NCI-H1694 treated with DMSO at 0.1 percent for 48 hours (cell line): ENCODE results near the gene LAMA5.
A peak's percentile ranks its signal among the peaks of the same experiment; 100 is the strongest.

ENCODE experiments used
- DNase-seq: peaks from one replicate; lab custom pipeline; 2025; lab: John Stamatoyannopoulos, UW

The LAMA5 gene

DNA sequence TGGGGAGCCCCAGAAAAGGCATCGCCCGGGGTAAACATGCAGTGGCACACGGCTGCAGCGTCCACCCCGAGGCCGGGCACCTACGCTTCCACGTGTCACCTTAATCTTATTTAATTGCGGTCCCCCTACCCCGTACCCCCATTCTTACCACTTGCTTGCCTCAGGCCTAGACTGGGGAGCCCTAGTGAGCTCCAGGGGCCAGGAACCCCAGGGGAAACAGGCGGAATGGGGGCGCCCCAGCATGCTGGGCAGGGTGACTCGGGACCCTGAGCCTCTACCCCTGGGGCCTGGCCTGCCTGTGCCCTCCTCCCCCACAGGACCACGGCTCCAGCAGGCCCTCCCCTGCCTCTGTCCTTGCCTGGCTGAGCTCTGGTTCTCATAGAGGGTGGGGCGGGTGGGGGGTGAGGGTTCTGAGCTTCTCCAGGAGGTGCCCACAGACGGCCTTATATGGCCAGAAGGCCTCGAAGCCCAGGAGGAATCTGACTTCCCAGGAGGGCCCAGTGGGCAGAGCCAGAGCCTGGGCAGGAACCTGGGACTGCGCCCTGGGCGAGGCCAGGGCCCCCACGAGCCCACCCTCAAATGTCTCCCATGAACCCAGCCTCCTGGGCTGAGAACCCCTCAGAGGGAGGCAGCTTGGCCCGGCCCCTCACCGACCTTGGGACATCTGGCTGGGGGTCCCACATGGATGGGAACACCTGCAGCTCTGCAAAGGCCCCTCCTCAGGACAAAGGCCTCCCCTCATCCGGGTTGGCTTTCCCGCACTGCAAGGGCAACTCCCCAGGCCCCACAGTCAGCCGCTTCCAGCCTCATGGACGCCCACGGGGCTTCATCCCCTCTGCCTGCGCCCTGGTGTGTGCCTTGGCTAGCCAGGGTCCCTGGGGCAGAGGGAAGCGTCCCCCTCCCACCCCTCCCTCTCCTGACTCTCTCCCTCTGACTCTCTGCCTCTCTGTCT lies 5.2 kb upstream of the LAMA5 start:
- DNase-seq: no peak

DNA sequence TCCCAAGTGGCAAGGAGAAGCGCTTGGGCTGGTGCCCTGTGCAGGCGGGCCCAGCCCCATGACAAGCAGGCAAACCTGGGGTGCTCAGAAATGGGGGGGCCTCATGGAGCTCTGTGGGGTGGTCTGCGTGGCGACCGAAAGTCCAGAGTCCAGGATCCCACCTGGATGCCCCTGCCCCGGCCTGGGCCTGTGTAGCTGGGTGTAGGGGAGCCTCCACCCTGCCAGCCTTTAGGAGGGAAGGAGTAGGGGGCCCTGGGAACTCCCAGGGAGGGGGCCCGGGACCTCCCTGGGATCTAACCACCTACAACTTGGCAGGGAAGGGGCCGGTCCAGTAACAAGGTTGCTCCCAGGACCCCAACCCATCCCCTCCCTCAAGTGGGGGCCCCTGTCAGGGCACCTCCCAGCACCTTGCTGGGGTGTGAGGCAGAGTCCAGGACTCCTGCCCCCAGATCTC lies 4.5 kb upstream of the LAMA5 start:
- DNase-seq: no peak

DNA sequence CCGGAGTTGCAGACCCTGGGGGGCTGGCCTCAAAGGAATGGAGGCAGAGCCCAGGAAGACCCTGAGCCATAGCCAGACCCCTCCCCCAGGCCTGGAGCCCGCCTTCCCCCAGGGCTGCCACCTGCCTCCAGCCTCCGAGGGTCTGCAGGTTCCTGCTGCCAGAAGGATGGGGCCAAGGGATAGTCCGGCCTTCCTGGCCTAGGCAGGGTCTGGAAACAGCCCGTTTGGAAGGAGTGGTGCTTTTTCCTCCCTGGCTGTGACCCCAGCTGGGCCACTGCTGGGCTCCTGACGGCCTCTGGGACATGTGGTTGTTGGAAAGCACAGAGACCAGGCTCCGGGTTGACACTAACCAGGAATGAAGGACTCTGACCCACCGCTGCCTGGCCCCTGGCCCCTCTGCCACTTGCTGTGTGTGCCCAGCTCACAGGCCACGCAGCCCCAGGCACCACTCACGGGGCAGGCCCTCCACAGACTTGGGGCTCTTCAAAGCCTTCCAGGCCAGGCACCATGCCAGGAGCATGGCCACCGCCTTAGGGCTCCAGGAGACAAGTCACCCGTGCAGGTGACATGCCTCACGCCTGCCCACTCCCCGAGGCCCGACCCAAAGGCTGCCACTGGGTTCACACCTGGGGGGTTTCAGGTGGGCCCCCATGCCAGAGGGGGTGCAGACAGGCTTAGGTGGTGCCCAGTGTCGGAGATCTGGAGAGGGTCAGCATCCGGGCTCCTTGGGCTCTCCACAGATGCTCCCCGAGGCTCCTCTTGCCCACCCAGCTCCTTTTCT lies 3.9 kb upstream of the LAMA5 start:
- DNase-seq: no peak

DNA sequence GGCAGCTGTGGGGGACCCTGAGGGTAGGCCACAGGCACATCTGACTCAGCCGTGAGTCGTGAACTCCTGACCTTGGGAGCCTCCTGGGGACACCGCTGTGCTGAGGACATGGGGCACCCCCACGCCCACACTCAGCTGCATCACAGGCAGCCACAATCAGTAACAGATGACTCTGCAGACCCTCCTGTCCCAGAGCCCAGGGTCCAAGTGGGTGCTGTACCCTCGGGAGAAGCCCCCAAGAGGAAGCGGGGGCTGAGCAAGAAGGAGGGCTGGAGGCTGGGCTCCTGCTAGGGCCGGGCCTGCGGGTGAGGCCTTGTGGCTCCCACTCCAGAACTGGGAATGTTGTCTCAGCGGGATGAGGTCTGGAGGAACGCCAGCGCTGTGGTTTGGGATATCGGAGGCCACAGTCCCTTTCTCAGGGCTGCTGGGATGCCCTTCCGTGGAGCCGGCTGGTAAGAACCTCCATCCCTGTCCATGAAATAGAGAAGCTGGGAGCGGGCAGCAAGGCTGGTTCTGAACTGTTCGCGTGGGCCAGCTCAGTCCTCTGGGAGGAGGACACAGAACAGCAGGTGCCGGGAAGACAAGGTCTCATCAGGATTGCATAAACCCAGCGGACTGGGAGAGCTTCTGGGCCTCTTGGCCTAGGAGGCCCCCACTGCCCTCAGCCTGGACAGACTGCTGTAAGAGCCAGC lies 3.1 kb upstream of the LAMA5 start:
- no peak for DNase-seq

DNA sequence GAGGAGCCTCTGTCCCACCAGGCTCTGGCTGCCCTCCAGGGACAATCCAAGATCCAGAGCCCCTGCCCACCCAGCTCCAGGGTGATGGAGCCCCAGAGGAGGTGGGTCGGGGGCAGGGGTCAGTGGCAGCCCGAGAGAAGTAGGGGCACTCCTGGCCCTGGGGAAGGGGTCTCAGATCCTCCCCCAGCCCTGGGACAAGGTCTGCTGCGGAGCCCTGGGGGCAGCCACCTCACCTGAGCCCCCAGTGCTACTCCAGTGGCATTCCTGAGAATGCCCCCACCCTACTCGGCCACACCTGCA lies 2.7 kb upstream of the LAMA5 start:
- DNase-seq: no peak

DNA sequence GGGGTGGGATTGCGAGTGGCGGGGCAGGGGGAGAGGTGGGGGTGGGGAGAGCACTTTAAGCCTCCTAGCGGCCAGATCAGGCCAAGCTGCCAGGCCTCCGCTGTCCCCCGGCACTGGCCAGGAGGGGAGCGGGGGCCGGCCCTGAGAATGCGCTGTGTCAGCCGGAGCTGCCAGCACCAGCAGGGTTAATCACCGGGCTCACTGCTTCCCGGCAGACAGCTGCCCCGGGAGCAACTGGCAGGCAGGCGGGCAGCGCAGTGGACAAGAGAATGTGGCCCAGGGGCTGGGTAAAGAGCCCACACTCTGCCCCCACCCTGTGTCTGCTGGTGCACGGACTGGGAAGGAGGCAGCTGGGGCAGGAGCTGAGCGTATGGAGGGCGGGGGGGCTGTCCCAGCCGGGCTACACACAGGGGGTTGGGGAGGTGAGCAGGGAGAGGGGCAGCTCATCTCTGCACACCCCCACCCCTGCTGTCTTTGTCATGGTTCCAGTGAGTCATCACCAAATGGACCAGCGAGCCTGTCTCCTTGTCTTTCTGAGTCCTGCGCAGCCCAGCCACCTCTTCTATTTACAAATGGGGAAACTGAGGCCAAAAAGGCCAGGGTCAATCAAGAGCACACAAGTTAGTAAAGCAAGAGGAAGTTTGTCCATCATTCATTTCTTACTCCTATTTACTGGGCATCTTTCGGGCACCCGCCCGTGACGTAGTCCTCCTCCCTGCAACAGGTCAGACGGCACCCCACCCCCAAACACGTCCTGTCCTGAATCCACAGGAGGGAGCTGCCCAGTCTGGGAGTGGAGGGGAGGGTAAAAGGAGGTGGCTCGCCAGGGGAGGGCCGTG lies 2.1 kb upstream of the LAMA5 start:
- no peak for DNase-seq

DNA sequence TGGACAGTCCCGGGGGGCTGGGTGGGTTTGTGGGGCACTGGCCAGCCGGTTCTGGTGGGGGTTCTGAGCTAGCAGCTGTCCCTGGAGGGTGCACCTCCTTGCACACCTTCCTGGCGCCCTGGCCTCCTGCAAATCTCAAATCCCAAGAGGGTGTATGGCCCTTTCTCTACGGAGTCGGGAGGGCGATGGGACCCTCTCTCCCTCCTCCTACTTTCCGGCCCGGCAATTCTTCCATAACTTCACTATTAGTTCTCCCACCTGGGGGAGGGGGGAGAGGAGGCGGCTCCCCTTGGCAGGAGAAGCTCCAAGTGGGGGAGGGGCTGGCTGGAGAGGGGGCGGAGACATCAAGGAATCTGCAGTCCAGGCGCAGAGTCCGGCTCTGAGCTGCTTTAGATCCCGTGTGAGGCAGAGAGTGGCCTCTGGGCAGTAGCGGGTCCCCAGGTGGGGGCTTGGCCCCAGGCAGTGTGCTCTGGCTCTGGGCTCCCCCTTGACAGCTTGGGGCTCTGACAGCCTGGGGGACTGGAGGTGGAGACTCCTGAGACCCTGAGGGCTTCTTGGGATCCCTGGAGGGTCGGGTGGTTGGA lies 1.4 kb upstream of the LAMA5 start:
- DNase-seq: no peak

DNA sequence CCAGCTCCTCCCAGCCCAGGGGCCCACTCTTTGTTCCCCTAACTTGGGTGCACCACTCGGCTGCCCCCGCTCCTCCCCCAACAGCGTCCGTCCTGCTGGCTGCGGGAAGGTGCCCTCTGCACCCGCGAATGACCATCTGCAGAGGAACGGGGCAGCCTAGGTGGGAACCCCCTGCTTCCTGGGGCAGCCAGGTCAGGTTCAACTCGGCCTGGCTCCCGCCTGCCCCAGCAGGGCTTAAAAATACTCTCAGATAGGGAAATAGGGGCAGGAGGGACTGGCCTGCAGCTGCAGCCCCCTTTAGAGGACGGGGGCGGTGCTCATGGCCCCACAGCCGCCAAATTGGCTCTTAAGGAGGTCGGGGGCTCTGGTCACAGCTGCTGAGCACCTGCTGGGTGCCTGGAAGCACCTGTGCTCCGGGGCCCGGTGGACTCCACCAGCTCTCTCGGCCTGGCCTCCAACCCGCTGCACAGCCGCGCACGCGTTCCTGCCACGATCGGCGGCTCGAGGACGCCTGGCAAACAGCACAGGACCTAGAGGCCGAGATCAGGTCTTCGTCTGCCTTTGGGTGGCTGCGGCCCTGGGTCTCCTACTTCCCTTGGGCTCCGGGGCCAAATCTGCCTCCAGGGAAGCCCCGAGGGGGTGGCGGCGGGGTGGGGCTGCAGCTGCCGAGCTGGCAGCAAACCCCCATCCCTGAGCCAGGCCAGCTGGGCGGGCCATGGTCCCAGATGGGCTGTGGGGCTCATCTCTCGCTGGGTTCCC lies 700 bp upstream of the LAMA5 start:
- peak; percentile 44 for DNase-seq

DNA sequence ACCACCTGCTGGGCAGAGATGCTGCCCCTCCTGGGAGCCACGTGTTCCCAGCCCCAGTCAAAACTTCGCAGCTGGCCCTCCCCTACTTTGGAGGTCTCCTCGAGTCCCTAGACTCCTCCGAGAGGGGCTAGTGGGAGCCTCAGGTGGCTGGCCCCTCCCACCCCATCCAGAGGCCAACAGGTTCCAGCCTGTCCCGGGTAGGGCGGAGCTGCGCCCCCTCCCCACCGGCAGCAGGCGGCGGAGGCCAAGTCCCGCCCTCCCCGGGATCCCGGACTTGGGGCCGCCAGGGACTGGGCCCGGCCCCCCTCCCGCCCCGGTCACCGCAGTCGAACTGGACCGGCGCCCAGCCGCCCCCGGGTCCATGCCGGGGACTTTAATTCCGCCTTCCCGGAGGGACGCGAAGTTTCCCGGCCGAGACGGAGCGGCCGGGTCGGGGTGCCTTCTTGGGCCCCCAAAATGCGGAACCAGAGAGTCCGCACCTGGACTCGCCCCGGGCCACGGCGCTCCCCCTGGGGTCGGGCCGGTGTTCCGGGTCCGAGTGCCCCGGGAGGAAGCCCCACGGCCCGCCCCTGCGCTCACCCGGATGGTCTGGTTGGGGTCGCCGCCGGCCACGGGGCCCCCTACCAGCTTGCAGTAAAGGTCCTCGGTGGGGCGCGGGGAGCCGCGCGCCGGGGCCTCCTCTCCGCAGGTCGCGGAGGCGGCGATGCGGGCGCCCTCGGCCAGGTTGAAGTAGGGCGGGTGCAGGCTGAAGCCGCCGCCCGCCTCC lies 559 bp downstream of the LAMA5 start:
- no peak for DNase-seq

DNA sequence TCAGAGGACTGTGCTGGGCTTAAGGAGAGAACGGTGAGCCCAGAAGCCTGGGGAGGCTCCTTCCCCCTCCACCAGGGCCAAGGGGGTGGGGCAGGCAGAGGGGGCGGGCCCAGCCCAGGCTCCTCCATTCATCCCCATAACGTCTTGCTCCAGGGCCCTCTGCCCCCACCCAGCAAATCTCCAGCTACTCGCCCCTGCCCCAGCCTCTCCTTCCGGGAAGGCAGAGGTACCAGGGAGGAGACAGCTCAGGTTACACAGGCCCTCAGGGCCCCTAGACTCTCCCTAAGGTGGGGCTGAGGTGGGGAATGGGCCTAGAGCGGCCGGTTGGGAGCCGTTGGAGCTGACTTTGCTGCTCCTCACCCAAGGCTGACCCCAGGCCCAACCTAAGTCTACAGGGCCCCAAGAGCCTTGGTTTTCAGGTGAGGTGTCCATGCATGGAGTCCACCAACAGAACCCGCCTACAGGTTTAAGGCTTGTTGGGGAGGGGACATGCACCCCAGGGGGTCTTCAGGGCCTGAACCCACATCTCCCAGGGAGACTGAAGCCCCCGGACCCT lies 1.2 kb downstream of the LAMA5 start:
- DNase-seq: no peak

DNA sequence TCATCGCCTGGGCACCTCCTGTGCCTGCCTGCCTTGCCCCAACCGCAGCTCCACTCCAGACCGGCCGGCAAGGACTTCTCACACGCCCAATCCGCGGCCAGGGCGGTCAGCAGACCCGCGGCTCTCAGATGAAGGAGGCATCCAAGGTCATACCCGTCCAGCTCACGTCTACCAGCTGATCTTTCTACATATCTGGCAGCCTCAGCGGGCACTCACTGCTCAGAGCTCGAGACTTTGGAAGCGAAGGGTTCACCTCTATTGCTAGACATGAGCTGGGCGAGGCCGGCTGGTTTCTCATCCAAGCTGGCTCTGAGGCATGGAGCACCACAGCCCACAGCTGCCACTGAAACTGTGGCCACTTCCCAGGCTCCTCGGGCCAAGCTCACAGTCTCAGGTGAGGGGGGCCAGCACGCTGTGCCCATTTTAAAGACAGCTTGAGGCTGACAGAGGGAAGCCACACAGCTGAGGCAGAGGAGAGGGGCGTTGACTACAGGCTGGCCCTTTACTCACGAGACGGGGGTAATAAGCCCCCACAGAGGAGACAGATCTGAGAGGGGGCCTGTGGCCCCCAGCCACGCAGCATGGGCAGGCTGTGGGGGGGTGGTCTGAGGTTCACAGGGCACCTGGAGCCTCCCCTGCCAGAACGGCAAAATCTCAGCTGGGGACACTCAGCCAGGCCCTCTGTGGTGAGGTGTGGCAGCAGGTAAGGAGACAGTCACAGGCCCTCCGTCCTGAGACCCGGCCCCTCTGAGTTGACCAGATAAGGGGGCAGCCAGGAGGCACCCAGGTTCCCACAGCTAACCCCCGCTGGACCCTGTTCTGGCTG lies 2.0 kb downstream of the LAMA5 start:
- DNase-seq: no peak

DNA sequence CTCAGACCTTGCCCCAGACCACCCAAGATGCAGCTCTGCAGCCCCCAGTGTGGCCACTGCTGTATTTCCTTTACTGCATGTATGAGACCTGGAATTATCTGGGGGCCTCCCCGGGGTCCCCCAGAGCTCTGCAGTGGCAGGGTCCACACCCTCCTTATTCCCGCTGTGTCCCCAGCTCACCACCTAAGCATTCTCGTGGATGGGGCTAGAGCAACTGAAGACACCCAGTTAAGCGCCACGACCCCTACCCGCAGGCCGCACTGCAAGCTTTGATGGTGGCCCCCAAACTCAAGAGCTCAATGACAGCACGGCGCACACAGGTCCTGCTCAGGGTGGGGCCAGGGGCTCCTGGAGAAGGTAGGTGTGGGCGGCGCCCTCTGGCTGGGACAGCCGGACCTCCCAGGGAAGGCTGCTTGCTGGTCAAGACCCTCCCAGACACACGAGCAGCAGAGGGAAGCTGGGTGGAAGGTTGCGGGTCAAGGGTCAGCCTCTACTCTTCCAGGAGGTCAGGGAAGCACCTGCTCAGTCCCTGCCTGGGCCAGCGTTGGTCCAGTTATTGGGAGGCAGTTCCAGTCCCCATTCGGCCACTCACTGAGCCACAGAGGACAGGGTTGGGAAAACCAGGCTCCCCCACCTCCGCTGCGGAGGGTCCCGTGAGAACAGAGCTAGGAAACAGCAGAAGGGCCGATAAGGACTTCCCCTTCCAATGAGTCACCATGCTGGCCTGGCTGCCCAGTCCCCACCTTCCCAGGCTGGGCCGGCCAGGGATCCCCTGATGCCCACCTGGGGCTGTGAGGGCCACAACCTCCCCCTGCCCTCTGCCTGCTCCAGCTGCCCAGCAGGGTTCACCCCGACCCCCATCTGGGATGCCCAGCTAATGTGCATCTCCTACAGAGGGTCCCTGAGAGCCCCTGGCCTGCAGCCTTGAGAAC lies 2.9 kb downstream of the LAMA5 start:
- DNase-seq: no peak

DNA sequence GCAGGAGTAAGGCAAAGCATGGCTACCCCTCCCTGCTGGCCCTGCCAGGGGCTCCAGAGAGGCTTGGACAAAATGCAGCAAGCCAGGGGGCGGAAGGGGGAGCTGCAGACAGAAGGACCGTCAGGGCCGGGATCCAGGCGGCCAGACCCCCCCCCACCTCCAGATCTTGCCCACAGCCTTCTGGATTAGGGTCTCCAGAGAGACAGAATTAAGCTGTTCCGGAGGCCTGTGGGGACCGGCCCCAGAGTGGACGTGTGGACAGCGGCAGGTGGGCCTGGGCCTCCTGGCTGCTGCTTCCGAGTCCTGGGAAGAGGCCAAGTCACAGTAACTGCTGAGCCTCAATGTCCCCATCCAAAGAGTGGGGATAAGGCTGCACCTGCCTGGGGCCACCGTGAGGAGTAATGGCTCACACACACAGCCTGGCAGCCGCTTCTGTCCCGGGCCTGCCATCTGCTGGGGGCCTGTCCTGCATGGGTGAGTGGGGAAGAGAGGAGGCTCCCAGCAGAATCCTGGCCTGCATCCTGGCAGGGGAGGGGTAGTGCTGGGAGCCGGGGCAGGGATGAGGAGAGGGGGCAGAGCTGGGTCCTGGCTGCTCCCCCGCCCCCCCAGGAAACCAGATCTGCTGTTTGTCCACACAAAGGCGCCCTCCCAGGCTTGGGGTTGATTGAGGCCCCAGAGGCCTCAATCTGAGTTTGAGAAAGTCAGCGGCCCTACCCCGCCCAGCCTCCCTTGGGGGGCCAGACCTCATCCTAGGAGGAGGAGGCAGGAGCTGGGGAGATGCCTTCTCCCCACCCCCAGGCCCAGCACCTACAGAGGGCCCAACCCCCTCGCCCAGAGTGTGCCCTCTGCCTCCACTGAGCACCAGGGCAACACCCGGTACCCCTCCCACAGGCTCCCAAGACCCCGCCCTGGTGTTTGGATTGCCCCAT lies 3.9 kb downstream of the LAMA5 start:
- DNase-seq: peak; percentile 45

DNA sequence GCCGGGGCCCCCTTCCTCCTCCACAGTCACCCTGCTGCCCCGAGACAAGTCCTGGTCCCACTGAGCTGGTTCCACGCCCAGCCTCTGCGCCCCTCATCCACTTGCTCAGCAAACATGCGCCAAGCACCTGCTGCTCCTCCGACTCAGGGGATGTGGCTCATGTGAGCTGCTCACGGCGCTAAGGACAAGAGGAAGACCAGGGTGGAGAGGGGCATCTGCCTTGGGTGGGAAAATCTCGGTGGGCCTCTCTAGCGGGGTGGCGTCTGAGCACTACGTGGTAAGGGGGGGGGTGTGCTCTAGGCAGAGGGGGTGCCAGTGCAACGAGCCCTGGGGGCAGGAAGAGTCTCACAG lies 4.5 kb downstream of the LAMA5 start:
- no peak for DNase-seq

DNA sequence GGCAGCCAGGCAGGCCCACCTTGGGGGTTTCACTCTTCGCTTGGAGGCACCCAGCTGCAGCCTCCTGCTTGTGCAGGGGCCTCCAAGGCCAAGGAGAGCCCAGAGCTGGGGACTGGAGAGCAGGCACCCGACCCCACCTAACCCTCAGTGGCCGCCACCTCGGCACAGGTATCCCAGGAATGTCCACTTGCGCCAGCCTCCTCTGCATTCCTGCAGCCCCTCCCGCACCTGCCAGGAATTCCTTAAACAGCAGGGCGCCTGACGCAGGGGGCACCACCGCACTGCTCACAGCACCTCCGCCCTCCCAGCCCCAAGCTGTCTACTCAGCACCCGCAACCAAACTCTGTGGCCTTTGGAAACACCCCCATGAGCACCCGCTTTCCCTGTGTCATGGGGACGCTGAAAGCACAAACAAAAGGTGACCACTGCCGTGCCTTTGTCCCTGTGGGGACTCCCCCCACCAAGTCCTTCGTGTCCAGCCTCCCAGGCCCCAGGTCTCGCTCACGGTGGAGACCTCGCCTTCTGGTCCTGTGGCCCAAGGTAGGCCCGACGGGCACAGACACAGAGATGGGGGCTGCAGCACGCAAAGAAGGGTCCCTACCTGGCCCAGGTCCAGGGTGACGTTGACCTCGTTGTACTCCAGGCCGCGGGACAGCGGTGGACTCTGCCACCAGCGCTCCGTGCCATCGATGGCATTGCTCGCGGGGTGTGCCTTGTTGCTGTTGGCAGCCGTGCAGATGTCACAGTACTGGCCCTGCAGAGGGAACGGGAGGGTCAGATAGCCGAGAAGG lies 5.1 kb downstream of the LAMA5 start:
- no peak for DNase-seq
